Osteoblast (primary cell): ENCODE measurements around the gene PLEKHB1. TPM values are rescaled to one million over a fixed set of nuclear protein-coding genes. Genes with fewer than 3 reads are reported as not detected.

Experiments used
- DNase-seq: peaks from one replicate; pipeline ENCODE4 v3.0.0; 2011; ENCODE audit warnings: low spot score, mixed read lengths; ENCODE audit not compliant: insufficient read length; ENCODE audit errors: missing footprints
- H2AFZ ChIP-seq: 2 replicates; pipeline ENCODE4 v1.6.0; 2011; ENCODE audit warnings: mild to moderate bottlenecking, low read length
- H3K27ac ChIP-seq: 2 replicates; pipeline ENCODE4 v1.5.1; 2011; ENCODE audit warnings: mild to moderate bottlenecking, low read depth, low read length, moderate library complexity
- H3K27me3 ChIP-seq: 2 replicates; pipeline ENCODE4 v1.6.0; 2012; ENCODE audit warnings: mild to moderate bottlenecking, control low read depth, inconsistent platforms, low read length, moderate library complexity; ENCODE audit not compliant: insufficient read depth
- H3K36me3 ChIP-seq: 2 replicates; pipeline ENCODE4 v1.5.1; 2011; ENCODE audit warnings: mild to moderate bottlenecking, low read length, control low read depth, moderate library complexity; ENCODE audit not compliant: insufficient read depth
- H3K4me1 ChIP-seq: 2 replicates; pipeline ENCODE4 v1.5.1; 2011; ENCODE audit warnings: mild to moderate bottlenecking, low read length, control low read depth, moderate library complexity; ENCODE audit not compliant: insufficient read depth
- H3K4me2 ChIP-seq: 2 replicates; pipeline ENCODE4 v1.6.0; 2011; ENCODE audit warnings: mild to moderate bottlenecking, low read length; ENCODE audit not compliant: insufficient read depth
- H3K4me3 ChIP-seq: fragments of 200-600 bp; sonication (generic); 3 replicates; pipeline ENCODE4 v1.5.1; 2012; ENCODE audit warnings: mild to moderate bottlenecking, low read length, inconsistent platforms; ENCODE audit not compliant: insufficient read depth
- H3K79me2 ChIP-seq: 2 replicates; pipeline ENCODE4 v1.6.0; 2012; ENCODE audit warnings: mild to moderate bottlenecking, low read length, control low read depth, inconsistent platforms; ENCODE audit not compliant: insufficient read depth
- H3K9me3 ChIP-seq: 2 replicates; pipeline ENCODE4 v1.5.1; 2011; ENCODE audit warnings: low read depth, low read length, control low read depth
- H4K20me1 ChIP-seq: 2 replicates; pipeline ENCODE4 v1.6.0; 2012; ENCODE audit warnings: mild to moderate bottlenecking, low read length, control low read depth; ENCODE audit not compliant: insufficient read depth
- CTCF ChIP-seq: IDR thresholded peaks from 2 replicates; pipeline ENCODE4 v1.5.1; 2011; ENCODE audit warnings: mild to moderate bottlenecking, low read depth, low read length, moderate library complexity; ENCODE audit errors: extremely low read depth
- total RNA-seq: library from RNA; depleted of rRNA; stranded (reverse); fragments of >200 nt; gene quantifications from 2 replicates; pipeline ENCODE4 v1.2.3, GENCODE V29; 2012

Gene PLEKHB1
- total RNA-seq, 1 donor, result 0.36 TPM

GRCh38 chr11:73659961-73660360 lies 13.6 kb downstream of the PLEKHB1 start:
- Histone ChIP-seq H3K79me2 (no peaks in the 10 kb centered on the region), H3K36me3 (no peaks in the 10 kb centered on the region), H3K4me2 (no peak overlapping the region), H3K27me3 (no peaks in the 10 kb centered on the region), H3K4me1 (peaks cover 14% of the 10 kb centered on the region), H3K4me3 (no peak overlapping the region), H3K9me3 (no peaks in the 10 kb centered on the region), H4K20me1 (no peaks in the 10 kb centered on the region), H2AFZ (no peak overlapping the region), H3K27ac (no peak overlapping the region)
- DNase-seq, result no peak
- no peak for TF ChIP-seq CTCF

- Histone ChIP-seq H2AFZ (peak overlapping the region; percentile 92), H3K4me3 (peak overlapping the region; percentile 72), H4K20me1 (no peaks in the 10 kb centered on the region), H3K4me1 (peaks cover 14% of the 10 kb centered on the region), H3K27ac (no peak overlapping the region), H3K27me3 (no peaks in the 10 kb centered on the region), H3K79me2 (no peaks in the 10 kb centered on the region), H3K36me3 (no peaks in the 10 kb centered on the region), H3K9me3 (no peaks in the 10 kb centered on the region), H3K4me2 (peak overlapping the region; percentile 94)
- DNase-seq, result no peak
- no peak for TF ChIP-seq CTCF
These were observed 14.2 kb downstream of the PLEKHB1 start for GRCh38 chr11:73660497-73661034.

- Histone ChIP-seq H3K4me3 (peak overlapping the region; percentile 72), H3K4me2 (peak overlapping the region; percentile 94), H3K27ac (peak overlapping the region; percentile 45), H3K79me2 (no peaks in the 10 kb centered on the region), H3K36me3 (no peaks in the 10 kb centered on the region), H3K9me3 (no peaks in the 10 kb centered on the region), H2AFZ (peak overlapping the region; percentile 92), H3K27me3 (no peaks in the 10 kb centered on the region), H3K4me1 (peaks cover 14% of the 10 kb centered on the region), H4K20me1 (no peaks in the 10 kb centered on the region)
- peak; percentile 92 for TF ChIP-seq CTCF
- DNase-seq, result peak; percentile 99
These were observed 14.8 kb downstream of the PLEKHB1 start for GRCh38 chr11:73661035-73661628.

- Histone ChIP-seq H3K36me3 (no peaks in the 10 kb centered on the region), H3K9me3 (no peaks in the 10 kb centered on the region), H3K79me2 (no peaks in the 10 kb centered on the region), H3K27me3 (no peaks in the 10 kb centered on the region), H3K27ac (no peak overlapping the region), H4K20me1 (no peaks in the 10 kb centered on the region), H2AFZ (no peak overlapping the region), H3K4me1 (peaks cover 14% of the 10 kb centered on the region), H3K4me2 (no peak overlapping the region), H3K4me3 (no peak overlapping the region)
- no peak for TF ChIP-seq CTCF
- peak; percentile 73 for DNase-seq
These were observed 16.2 kb downstream of the PLEKHB1 start for GRCh38 chr11:73662445-73663157.
